Lower leg skin (tissue), 4 donors: ENCODE results near the gene CRACR2A. TPM values are rescaled to one million over a fixed set of nuclear protein-coding genes. Genes with fewer than 3 reads are reported as not detected.

Experiments
- DNase-seq, 2 donors: peaks; one replicate each; pipeline ENCODE4 v3.0.0-alpha.2; 2019; ENCODE audit warnings: low spot score in 2 of 2
- H3K4me3 ChIP-seq: fragments of 200-600 bp; sonication (generic); 2 replicates; pipeline ENCODE4 v1.5.1; 2017; ENCODE audit warnings: mild to moderate bottlenecking, low read depth; ENCODE audit not compliant: poor library complexity, severe bottlenecking
- POLR2A ChIP-seq, 2 donors: fragments of 450-650 bp; IDR thresholded peaks; one replicate each; pipeline ENCODE4 v1.6.1; 2016 to 2017; ENCODE audit warnings: antibody characterized with exemption in 2 of 2, mild to moderate bottlenecking in 1 of 2, moderate library complexity in 1 of 2
- WGBS, 2 donors: methylation state at CpG; one replicate each; pipeline ENCODE4 v1.1.5; 2018; 5-methylcytosine and 5-hydroxymethylcytosine counted together
- intact Hi-C: fragments of 100-400 bp; cut with DNase I; formaldehyde crosslinking; loops from one replicate; pipeline ENCODE4 v1.15.0; 2023; ENCODE audit warnings: low total_unique reads
- total RNA-seq, 4 donors: library from RNA; depleted of rRNA; stranded (reverse); fragments of >200 nt; gene quantifications; one replicate each; pipeline ENCODE4 v1.1.0, GENCODE V29; 2016
- TF ChIP-seq, protein P1 (sequence below), 3 donors: fragments of 450-650 bp; IDR thresholded peaks; one replicate each; pipeline ENCODE4 v1.5.1; 2016; ENCODE audit warnings: antibody characterized with exemption in 3 of 3, mild to moderate bottlenecking in 3 of 3, moderate library complexity in 2 of 3

The CRACR2A gene
- total RNA-seq, 4 donors from 2014 or later, result 1.4 to 14.4 (median 6.6) TPM

DNA sequence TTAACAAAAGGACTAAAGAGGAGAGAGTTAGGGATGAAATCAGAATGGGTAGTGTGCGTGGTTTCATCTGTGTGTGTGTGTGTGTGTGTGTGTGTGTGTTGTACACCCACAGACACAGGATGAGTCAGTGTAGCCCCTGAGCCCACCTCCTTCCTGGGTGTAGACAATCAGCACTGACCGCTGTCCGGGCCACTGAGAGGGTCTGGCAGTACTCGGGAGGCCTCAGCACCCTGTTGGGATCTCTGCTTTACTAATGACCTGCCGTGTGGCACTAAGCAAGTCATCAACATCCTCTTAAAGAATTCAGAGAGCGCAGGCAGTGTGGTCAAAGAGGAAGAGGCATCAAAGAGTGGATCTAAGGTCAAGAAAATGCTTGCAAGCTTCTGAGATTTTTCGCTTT lies 149.3 kb downstream of the CRACR2A start:
- WGBS, 2 donors, result 81 to 86% methylated on average over 7 of the region's 7 CpGs
- no peak for DNase-seq
- no peak for TF ChIP-seq POLR2A (IDR thresholded peaks at IDR 0.05)
- TF ChIP-seq, protein P1, sequence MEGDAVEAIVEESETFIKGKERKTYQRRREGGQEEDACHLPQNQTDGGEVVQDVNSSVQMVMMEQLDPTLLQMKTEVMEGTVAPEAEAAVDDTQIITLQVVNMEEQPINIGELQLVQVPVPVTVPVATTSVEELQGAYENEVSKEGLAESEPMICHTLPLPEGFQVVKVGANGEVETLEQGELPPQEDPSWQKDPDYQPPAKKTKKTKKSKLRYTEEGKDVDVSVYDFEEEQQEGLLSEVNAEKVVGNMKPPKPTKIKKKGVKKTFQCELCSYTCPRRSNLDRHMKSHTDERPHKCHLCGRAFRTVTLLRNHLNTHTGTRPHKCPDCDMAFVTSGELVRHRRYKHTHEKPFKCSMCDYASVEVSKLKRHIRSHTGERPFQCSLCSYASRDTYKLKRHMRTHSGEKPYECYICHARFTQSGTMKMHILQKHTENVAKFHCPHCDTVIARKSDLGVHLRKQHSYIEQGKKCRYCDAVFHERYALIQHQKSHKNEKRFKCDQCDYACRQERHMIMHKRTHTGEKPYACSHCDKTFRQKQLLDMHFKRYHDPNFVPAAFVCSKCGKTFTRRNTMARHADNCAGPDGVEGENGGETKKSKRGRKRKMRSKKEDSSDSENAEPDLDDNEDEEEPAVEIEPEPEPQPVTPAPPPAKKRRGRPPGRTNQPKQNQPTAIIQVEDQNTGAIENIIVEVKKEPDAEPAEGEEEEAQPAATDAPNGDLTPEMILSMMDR (IDR thresholded peaks at IDR 0.05), result no peak
- H3K4me3 ChIP-seq, result no peak overlapping the region
- intact Hi-C loops, result no loop called here

DNA sequence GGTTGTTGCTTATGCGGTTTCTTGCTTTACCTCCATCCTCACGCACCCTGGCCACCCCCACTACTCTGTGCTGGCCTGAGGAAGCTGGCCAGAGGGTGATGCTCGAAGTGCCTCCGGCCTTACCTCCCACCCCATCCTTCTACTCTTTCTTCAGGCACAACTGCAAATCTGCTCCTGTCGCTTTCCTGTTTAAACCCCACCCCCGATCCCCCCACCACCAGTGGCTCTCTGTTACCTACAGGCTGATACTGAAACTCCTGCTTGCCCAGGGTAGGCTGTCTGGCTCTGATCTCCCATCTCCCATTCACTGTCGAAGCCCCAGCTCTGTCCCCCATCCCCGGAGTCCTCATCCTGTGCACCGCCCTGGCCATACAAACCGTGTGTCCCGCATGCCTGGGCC lies 150.4 kb downstream of the CRACR2A start:
- 79 to 81% methylated on average over 11 of the region's 11 CpGs for WGBS, 2 donors
- intact Hi-C loops, result no loop called here
- TF ChIP-seq, protein P1 (IDR thresholded peaks at IDR 0.05), result no peak
- no peak for TF ChIP-seq POLR2A (IDR thresholded peaks at IDR 0.05)

DNA sequence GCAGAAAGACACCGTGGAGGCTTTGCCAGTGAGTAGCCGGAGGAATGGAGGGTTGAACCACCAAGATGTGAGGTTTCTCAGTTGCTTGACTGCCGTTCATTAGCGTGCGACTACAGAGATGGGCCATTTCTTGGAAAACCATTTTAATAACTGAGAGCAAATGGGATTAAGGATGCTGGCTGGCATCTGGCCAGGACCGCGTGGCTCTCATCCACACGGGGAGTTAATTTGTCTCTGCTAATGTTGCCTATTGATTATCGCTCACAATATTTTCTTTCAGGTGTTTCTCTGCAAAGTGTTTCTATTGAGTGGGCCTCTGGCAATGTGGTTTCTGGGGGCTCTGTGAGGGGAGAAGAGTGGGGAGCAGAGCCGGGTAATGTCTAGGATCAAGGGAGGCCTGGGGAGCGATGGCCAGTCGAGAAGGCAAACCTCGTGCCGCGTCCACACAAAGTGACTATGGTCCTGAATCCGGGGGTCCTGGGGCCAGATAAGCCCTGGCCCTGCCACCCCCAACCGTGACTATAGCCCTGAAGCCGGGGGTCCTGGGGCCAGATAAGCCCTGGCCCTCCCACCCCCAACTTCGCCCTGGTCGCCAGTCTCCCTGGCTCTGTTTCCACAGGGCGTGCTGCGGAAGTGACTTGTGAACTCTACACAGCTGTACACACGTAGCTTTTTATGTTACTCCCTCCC lies 151.3 kb downstream of the CRACR2A start:
- WGBS, 2 donors, result 62 to 74% methylated on average over 23 of the region's 23 CpGs
- H3K4me3 ChIP-seq, result no peak overlapping the region
- DNase-seq, result no peak
- TF ChIP-seq POLR2A (IDR thresholded peaks at IDR 0.05), result no peak
- TF ChIP-seq, protein P1 (IDR thresholded peaks at IDR 0.05), result no peak
- intact Hi-C loops, result no loop called here

More for the DNA sequence above, 150.4 kb downstream of the CRACR2A start:
- no peak overlapping the region for H3K4me3 ChIP-seq
- no peak for DNase-seq

DNA sequence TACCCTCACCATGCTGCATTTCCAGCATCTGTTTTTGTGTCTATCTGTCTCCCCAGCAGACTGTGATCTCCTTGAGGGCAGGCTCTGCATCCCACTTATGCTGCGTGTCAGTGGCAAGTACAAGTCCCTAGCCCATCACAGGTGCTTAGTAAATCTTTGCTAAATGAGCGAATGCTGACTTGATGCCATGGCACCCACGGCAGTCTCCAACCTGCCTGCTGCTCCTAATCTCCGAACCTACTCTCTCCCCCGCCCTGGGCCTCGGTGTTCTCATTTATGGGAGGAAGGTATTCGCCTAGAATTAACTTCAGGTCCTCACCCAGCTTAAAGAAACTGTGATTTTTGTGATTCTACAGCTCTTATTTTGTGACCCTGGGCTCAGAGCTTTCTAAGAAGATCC lies 152.0 kb downstream of the CRACR2A start:
- intact Hi-C loops, result no loop called here
- no peak for DNase-seq
- no peak for TF ChIP-seq POLR2A (IDR thresholded peaks at IDR 0.05)
- TF ChIP-seq, protein P1 (IDR thresholded peaks at IDR 0.05), result no peak
- no peak overlapping the region for H3K4me3 ChIP-seq
- WGBS, 2 donors, result 67 to 76% methylated on average over 7 of the region's 7 CpGs

DNA sequence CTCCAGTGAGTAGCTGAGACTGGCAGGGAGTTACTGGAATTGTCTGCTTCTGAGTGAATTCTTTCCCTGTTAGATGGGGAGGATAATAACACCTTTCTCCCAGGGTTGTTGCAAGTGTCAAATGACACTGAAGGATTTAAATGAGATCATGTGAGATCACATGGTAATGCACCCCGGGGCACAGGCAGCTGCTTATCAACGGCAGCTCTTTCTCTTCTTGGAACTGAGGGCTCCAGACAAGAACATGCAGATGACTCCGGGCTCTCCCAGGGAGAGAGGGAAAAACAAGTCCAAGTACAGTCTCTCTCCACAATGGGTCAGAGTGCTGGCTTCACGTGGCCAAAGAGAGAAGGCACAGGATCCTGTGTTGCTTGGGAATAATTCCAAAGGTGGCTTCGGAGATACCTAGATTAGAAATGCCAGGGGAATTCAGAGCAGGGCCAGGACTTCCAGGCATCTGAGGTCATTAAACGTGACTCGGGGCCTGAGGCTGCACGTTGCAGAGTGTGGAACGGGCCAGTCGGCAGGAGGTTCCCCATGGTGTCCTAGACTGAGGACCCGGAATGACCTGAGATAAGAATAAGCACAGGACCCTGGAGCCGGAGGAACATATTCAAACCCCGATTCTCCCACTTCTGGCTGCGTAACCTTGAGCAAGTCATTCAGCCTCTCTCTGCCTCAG lies 152.7 kb downstream of the CRACR2A start:
- WGBS, 2 donors, result 50 to 58% methylated on average over 14 of the region's 14 CpGs
- TF ChIP-seq POLR2A (IDR thresholded peaks at IDR 0.05), result no peak
- TF ChIP-seq, protein P1 (IDR thresholded peaks at IDR 0.05), result no peak
- DNase-seq, result peak in 1 of 2 donors; percentile 23
- no peak overlapping the region for H3K4me3 ChIP-seq
- intact Hi-C loops, result no loop called here
